HepG2 (cell line): Measurements from ENCODE around the gene GPHN.

Experiments used
- CTCF ChIP-seq: sonication (generic); formaldehyde crosslinking; IDR thresholded peaks from 2 replicates; pipeline ENCODE4 v1.5.0; 2020; ENCODE audit warnings: mild to moderate bottlenecking, missing genetic modification reagents, moderate library complexity
- IKZF5 ChIP-seq: IDR thresholded peaks from 2 replicates; pipeline ENCODE4 v1.6.1; 2018; ENCODE audit warnings: missing genetic modification reagents, mild to moderate bottlenecking, missing compliant biosample characterization
- JUNB ChIP-seq: sonication (generic); formaldehyde crosslinking; IDR thresholded peaks from 2 replicates; pipeline ENCODE4 v1.8.0; 2022; ENCODE audit warnings: missing genetic modification reagents, mild to moderate bottlenecking, borderline replicate concordance
- TEAD3 ChIP-seq: optimal IDR thresholded peaks from 2 replicates; pipeline ENCODE3; 2016; ENCODE audit warnings: borderline replicate concordance
- ZNF282 ChIP-seq: fragments of 450-650 bp; IDR thresholded peaks from 2 replicates; pipeline ENCODE4 v1.6.1; 2018; ENCODE audit not compliant: partially characterized antibody
- ZSCAN12 ChIP-seq: sonication (generic); formaldehyde crosslinking; IDR thresholded peaks from 2 replicates; pipeline ENCODE4 v1.9.0; 2021; ENCODE audit warnings: mild to moderate bottlenecking, missing genetic modification reagents

GRCh38 chr14:67221248-67221981 is 713.5 kb downstream of the GPHN start:
- TF ChIP-seq JUNB (CRISPR knock-in tag) (no peak), IKZF5 (no peak), ZNF282 (no peak), ZSCAN12 (CRISPR knock-in tag) (no peak), TEAD3 (no peak), CTCF (CRISPR knock-in tag) (no peak)
